Stimulated activated CD4-positive, alpha-beta T cell treated with anti-CD3 and anti-CD28 coated beads, Interleukin-2, amount 100 ng/mL, for 4 hours (primary cell): ENCODE measurements around the gene MEIKIN.

ENCODE experiments used
- DNase-seq: peaks from one replicate; pipeline ENCODE4 v3.0.0-alpha.2; 2020; ENCODE audit warnings: low read depth

MEIKIN gene

DNA sequence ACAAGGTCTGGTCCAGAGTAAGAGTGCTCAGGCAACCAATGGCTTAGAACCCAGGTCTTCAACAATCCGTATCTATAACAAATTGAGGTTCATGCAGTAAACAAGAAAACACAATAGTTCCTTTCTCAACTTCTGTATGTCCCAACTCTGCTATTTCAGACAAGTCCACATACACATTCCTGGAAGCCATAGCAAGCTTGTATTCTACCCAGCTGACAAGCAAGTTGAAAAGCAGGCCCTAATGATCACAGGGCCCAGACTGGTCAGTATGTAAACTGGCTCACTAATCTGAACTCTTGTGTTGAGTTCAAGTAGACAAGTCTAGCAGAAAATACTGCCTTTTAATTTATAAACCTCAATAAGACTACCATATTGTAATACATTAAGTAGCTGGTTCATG lies 175.5 kb downstream of the MEIKIN start:
- no peak for DNase-seq

DNA sequence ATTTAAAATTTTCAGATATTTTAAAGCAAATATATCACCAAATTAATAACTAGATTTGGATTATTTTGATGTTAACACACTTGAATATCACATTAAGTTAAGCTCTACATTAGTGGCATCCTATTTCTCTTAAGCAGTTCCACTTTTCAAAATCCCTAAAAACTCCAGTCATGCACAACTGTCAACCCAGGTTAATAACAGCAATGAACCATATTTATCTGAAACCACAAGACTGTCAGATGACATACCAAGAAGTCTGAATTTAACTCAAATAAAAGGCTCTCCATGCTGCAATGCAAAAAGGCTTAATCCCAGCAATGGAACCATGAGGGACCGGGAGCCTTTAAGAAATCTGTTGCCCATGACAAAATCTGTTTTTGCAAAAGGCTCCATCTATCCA lies 176.1 kb downstream of the MEIKIN start:
- DNase-seq = no peak

DNA sequence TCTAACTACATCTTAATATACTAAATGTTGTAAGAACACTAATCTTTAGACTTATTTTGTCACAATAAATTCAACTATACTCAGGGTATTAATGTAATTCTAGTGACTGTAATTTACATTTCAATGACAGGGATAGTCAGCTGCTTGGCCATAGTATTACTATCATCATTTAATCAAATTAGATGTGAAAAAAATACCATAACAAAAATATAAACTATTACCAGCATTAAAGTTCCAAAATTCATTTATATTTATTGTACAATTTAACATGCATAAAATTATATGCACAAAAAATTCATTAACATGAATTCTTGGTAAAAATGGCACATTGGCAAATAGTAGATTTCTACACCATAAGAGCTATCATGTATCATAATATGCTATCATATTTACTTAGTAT lies 177.6 kb downstream of the MEIKIN start:
- no peak for DNase-seq

DNA sequence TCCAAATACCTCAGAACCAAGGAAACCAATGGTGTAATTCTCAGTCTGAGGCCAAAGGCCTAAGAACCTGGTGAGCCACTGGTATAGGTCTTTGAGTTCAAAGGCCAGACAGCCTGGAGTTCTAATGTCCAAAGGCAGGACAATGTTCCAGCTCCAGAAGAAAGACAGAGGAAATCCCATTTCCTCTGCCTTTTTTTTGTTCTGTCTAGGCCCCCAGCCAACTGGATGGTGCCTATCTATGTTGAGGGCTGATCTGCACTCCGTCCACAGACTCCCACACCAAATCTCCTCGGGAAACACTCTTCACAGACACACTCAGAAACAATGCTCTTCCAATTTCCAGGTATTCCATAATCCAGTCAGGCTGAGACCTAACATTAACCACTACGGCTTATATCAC lies 178.8 kb downstream of the MEIKIN start:
- no peak for DNase-seq

DNA sequence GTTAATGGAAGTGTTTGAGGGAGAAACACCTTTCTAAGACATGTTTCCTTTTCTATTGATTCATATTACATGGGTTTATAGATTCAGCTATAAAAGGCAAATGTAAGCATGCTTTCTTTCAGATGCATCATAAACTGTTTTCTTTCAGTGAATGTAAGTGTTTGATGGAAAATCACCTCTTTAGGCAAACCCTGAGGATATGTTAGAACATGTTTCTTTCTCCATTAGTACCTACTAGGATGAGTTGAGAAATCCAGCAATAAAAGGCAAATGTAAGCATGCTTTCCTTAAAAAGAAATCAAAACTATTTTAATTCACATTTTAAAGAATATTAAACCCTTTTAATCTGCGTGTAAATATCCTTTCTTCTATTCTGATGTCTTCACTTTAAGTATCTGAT lies 180.2 kb downstream of the MEIKIN start:
- DNase-seq = no peak

DNA sequence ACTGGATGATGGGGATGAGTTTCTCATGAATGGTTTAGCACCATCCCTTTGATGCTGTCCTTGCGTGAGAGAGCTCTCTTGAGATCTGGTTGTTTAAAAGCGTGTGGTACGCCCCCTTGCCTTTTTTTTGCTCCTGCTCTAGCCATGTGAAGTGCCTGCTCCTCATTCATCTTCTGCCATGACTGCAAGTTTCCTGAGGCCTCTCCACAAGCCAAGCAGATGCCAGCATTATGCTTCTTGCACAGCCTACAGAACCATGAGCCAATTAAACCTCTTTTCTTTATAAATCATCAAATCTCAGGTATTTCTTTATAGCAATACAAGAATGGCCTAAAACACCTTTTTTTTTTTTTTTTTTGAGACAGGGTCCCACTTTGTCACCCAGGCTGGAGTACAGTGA lies 181.5 kb downstream of the MEIKIN start:
- DNase-seq = no peak

DNA sequence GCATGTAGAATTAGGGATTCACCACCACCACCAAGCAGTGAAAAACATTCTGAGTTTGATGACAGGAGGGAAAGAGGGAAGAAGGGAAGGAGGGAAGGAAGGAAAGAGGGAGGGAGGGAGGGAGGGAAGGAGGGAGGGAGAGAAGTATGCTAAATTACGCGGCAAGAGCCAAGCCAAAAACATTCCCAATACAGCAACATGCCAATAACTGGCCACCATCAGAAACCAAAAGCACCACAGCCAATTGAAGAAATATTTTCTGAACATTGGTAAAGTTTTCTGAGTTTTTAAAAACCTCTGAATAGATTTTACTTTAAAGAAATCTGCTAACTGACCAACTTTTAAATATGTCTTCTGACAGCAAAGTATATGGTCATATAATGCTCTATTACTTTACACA lies 184.7 kb downstream of the MEIKIN start:
- no peak for DNase-seq

DNA sequence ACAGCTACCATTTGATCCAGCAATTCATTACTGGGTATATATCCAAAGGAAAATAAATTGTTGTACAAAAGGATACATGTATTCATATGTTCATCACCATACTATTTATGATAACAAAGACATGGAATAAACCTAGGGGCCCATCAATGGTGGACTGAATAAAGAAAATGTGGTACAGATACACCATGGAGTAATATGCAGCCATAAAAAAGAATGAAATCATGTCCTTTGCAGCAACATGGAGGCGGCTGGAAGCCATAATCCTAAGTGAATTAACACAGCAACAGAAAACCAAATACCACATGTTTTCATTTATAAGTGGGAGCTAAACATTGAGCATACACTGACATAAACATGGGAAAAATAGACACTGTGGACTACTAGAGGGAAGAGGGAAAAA lies 185.8 kb downstream of the MEIKIN start:
- no peak for DNase-seq

DNA sequence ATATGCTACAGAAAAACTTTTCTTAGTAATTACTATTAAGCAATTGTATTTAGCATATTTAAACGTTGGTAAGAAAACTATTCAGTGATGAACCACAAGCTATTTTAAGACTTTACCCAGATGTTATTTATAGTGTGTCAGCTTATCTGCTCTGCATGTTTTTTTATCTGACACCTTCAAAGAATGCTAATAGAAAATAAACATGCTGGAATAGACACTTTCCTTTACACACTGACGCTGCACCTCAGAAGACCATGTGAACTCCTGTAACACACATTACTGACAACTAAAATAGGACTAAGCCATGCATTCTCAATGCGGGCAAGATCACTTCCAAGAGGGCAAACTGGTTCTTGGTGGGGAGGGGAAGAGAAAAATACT lies 187.0 kb downstream of the MEIKIN start:
- DNase-seq = no peak

DNA sequence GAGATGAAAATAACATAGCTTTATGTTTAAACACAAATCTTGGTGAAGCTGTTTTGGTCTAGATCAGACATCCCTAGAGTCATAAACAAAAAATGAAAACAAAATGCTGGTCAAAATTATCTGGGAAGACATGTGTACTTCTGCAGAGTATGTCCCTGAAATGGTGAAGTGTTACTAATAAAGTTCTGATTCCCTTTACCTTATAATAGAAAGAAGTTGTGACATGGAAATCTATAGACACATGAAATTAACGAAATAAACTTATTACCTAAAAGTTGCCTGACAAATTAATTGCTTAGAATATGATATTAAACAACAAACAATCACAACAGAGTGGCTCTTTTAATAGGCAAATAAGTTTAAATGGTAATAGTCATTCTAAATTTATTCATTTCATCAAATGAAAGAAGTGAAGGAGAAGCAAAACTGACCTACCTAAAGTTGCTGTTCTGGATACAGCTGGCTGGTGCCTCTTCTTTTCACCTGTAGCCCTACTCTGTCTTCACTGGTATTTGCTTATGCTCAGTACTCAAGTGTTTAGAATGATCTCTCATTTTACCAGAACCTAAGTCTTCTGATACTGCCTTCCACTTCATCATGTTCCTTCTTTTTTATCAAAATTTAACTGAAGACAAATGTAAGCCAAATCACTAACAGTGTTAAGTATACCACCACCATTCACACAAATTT lies 187.5 kb downstream of the MEIKIN start:
- DNase-seq = no peak
